Stimulated activated CD4-positive, alpha-beta T cell treated with anti-CD3 and anti-CD28 coated beads, Interleukin-1b, Interleukin-23, amount 100 ng/mL, for 1 hour (primary cell): Measurements from ENCODE around the gene RSPRY1.
A peak's percentile ranks its signal among the peaks of the same experiment; 100 is the strongest.

ENCODE experiments used
- DNase-seq, 2 donors: peaks; one replicate each; pipeline ENCODE4 v3.0.0-alpha.2; 2020; ENCODE audit warnings: low read depth in 2 of 2

The RSPRY1 gene

DNA sequence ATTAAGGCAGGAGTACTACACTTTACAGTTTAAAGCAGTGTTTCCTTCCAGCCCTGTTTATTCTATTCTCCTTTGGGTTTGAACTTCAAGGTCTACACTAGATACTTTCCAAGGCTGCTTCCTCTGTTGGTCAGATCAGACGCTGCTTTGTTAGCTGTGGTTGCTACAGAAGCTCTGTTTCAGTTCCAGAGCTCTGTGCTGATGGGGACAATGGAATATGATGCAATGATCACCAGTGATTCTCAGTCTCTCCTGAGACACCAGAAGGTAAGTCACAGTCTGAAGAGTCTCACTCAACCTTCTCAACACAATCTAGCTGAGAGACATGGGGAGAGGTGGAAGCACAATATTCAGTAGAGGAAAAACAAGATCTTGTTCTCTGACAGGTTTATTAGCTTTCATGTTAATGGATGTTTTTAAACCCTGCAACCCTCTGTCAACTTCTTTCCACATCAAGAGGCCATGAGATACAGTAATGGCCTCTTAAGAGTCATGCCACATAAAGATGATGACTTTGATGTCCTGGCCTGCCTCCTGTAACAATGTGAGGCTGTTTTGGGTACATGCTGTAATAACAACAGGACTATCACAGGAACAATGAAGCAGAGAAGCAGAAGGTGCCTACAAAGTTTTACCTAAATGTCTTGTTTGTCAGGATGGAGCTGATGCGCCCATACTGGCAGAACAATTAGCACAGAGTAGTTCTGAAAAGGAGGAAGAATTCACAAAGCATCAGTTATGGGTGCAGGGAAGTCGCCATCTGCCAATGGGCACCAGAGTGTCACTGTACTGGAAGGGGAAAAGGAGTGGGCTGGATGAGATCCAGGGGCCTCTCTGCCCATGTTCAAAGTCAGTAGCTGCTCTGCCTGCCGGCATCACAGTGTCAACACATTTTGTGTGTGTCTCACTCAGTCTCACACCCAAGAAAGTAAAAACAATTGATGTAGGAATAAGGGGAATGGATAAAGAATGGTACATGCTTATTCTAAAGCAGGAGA lies 33.7 kb upstream of the RSPRY1 start:
- DNase-seq = no peak

DNA sequence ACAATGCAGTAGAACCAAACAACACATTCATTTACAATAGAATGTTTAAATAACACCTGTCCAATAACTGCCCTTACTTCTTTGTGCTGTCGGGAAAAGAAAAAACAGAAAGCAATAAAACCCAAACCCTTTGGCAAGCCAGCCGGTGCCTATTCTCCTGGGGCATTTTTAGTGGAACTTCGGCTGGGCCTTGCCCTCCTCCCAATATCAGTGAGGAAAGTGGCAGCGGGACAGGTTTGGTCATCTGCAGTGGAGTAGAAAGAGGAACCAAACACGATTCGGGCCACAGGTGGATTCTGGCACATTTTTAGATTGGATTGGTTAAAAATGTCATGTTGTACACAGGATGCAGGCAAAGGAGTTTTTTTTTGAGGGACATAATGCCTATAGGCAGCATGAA lies 32.3 kb upstream of the RSPRY1 start:
- no peak for DNase-seq

- DNase-seq = no peak
Observed at GRCh38 chr16:57155702-57156350, 30.3 kb upstream of the RSPRY1 start.

DNA sequence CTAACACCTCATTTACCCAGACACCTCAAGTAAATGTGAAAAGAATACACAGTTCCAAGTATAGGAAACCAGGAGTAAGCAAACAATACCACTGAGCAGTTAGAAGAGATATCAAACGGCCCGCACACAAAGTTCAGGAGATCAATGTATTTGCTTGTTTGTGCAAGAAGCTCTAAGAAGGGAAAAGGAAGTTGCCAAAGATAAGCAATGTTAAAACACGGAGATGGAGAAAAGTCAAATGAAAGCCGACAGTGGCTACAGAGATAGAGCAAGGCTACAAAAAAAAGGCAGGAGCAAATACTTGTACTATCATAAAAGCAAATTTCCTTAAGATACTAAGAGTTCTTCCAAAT lies 29.8 kb upstream of the RSPRY1 start:
- DNase-seq = no peak

- DNase-seq = no peak
Observed at GRCh38 chr16:57157533-57157932, 28.6 kb upstream of the RSPRY1 start.

- DNase-seq = no peak
Observed at GRCh38 chr16:57159447-57159846, 26.7 kb upstream of the RSPRY1 start.

DNA sequence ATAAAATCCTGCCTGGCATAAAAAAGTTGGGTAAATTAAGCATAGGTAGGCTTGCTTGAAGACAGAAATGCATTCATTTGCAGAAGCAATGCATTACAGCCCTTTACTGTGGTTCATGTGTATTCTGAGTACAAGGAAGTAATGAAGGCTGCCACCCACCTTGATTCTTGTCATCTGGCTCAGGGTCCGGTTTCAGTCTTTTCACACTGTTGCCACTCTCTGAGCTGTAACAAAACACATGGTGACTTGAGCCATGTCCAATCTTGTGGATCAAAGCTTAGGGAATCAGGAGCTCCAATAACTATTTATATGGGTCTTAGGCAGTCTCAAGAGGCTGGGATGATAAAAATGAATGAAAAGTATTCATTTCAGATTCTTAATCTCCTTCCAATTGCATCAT lies 22.3 kb upstream of the RSPRY1 start:
- no peak for DNase-seq

GRCh38 chr16:57165483-57165882 lies 20.6 kb upstream of the RSPRY1 start:
- DNase-seq = no peak

DNA sequence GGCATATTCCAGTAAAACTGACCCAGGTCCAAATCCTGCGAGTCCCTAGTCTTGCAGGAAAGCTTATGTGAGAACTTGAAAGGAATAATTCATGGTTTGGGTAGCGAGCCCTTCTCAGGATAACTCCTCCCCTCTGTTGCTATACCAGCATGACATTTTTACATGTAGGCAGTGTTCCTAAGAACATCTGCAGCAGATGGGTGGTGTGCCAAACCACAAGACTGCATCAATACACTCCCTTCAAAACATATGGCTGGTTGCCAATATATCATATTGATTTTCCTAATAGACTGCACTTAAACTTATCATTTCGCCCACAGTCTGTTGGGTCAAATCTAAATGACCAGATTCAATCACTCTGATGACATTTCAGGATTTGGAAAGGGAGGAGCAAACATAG lies 20.2 kb upstream of the RSPRY1 start:
- DNase-seq = no peak

GRCh38 chr16:57166451-57166850 lies 19.7 kb upstream of the RSPRY1 start:
- DNase-seq = no peak

- DNase-seq = no peak
Observed at GRCh38 chr16:57166951-57167350, 19.2 kb upstream of the RSPRY1 start.

DNA sequence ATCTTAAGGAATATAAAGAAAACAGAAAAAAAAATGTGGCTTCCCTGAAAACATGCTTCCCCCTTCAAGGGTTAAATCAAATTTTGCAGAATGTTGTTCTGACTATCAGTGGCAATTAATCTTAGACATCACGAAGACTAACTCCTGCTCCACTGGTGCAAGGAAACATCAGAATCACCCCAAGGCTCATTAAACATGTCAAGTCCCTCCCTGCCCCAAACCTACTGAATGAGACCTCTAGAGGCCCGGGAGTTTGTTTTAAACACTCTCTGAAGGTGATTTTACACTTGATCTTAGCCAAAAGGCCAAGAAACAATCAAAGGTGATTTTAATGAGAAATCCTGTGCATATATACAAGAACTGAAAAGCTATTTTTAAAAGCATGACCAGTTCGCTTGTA lies 18.6 kb upstream of the RSPRY1 start:
- DNase-seq = no peak

- DNase-seq = no peak
Observed at GRCh38 chr16:57167953-57168352, 18.2 kb upstream of the RSPRY1 start.

GRCh38 chr16:57169327-57169726 lies 16.8 kb upstream of the RSPRY1 start:
- no peak for DNase-seq

- DNase-seq = no peak
Observed at GRCh38 chr16:57172721-57173290, 13.3 kb upstream of the RSPRY1 start.

DNA sequence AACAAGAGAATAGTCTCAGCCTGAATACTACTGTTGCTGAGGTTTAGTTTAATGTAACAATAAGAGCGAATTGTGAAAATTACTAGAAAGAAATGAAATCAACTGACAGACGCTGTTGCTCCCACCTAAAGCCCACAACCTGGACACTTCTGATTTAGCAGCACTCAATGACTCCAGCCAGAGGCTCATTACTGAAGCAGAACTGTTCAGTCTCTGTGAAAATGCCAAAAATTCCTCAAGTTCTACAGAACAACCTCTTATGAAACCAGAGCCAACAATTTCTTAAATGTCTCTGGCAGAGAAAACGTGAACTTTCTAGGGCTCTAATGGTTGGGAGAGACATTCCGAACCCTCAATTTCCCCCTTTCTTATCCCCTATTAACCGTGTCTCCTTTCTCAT lies 10.2 kb upstream of the RSPRY1 start:
- no peak for DNase-seq

GRCh38 chr16:57178196-57178595 lies 7.9 kb upstream of the RSPRY1 start:
- no peak for DNase-seq

DNA sequence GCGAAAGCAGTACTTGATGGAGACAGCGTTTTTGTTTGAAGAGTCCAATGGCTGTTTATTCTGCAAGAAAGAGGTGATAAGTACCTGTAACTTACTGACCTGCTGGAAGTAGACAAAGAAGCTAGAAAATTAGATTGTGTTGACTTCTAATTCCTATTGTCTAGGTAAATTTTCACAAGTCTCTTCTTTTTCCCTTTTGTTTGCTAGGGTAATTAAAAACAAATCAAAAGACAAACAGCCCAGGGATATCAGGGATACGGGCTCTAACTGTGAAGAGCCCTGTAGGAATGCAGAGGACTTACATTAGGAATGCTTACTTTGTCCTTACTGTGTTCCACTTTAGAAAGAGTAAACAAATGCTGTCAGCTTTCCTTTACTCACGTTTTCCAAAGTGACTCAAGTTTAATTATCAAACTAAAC lies 7.3 kb upstream of the RSPRY1 start:
- no peak for DNase-seq

GRCh38 chr16:57179215-57179828 lies 6.8 kb upstream of the RSPRY1 start:
- no peak for DNase-seq

DNA sequence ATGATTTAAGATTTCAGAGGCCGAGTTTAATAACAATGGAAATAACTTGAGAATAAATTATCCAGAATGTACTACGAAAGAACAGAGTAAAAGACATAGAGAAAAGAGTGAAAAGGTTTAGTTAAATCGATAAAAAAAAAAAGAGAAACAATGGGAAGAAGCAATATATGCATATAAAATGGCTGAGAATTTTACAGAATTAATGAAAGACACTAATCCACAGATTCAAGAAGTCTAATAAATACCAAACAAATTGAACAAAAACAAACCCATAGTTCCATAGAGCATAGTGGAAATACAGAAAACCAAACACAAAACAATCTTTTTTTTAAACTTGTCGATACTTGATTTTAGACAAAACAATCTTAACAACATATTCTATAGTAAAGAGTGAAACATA lies 2.0 kb upstream of the RSPRY1 start:
- no peak for DNase-seq

- no peak for DNase-seq
Observed at GRCh38 chr16:57184887-57185445, 1.2 kb upstream of the RSPRY1 start.

- DNase-seq = peak in 1 of 2 donors; percentile 14
Observed at GRCh38 chr16:57185446-57185944, 634 bp upstream of the RSPRY1 start.
